ENCODE data around the gene CUBN.

CUBN gene

GRCh38 chr10:17006631-17007417 is 122.8 kb downstream of the CUBN start:
- no peak for DNase-seq

GRCh38 chr10:17005621-17006566 is 123.7 kb downstream of the CUBN start:
- DNase-seq = no peak

DNA sequence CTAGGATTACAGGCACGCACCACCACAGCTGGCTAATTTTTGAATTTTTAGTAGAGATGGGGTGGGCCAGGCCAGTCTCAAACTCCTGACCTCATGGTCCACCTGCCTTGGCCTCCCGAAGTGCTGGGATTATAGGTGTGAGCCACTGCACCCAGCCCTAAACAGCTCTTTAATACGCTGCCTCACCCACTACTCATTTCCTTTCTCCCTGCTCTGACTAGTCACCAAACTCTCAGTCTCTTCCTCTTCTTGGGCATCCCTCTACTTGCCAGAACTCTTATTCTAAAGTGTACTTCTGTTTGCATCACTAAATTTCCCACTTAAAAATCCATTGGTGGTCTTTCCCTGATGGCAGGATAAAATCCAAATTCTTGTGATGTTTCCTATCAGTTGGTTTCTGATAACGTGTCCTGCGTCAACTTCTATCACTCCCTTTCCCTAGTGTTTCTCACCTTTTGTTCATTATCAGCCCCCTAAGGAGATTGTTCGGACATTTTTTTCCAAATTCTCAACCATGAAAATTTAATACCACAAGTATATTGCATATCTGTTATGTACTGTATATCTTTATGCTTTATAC is 124.7 kb downstream of the CUBN start:
- DNase-seq = no peak

DNA sequence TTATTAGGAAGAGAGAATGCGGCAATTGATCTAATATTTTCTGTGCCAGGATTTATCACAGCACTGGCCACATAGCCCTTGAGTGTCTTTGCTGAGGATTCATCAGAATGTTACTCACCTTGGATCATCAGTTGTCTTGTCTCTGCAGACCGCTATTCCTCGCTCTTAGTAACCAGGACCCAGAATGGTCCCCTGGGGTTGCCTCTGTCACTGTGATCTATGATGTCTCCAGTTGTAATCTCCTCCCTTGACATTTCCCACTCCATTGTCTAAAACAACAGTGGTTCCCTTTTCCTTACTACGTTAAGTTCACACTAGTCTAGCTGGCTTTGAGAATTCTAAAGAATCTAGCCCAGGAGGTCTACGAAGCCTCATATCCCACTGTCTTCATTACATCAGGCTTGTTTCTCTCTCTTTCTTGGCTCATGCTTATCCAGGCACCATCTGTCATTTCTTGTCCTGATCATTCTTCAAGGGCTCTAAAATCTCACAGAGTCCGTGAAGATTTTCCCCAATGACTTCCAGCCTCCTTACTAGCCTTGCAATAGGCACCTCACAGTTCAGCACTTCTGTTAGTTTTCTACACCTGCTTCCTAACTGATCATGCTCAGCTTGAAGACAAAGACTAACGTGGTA is 125.8 kb downstream of the CUBN start:
- DNase-seq = no peak

DNA sequence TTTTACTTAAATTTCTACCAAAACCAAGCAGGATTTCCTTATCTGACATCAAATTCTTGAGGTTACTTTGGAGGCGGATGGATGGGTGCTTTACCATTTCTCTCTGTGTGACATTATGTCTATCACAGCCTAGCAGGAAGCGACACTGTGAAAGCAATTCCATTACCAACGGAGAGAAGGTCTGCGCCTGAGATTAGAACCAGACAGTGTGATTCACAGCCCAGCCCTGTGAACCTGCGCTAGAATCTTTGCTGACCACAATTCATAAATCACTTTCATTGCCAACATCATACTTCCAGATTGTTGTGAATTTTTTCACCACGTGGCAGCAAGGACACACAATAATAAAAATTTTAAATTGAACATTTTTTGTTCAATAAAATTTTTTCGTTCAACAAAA is 126.5 kb downstream of the CUBN start:
- DNase-seq = peak; percentile 31

DNA sequence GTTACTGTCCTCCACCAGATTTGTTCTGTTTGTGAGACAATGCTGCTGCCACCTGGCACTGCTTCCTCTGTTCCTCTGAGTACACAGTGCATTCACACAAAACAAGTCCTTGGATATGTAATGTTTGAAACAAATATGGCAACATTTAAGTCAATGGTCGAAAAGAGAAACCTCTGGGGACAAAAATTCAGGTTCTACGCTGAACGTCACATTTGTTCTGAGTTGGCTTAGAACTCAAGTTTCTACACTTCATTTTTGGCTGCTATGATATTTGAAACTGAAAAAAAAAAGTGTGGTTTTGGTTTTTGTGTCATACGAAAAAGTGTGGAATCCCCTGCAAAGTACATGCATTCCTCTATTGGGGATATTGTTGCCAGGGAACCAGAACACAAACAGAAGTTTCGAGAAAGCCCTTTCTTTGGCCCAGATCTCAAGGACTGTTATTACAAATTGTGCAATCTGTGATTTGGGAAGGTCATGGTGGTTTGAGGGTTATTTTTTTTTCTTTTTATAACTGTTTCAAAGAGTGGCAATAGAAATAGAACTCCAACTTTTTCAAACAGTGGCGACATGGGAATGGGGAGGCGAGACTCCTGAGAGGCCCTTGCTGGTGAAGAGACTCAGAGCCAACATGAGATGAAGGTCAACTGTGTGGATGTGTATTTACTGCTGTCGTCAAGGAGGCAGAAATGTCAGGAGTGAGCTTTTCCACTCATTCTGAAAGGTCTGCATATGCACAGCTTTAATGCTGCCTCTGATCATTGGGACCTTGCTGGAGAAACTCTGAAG is 127.5 kb downstream of the CUBN start:
- no peak for DNase-seq

- DNase-seq = no peak
Measured at GRCh38 chr10:17001297-17001744, 128.3 kb downstream of the CUBN start.

GRCh38 chr10:16999665-17000451 is 129.8 kb downstream of the CUBN start:
- DNase-seq = no peak

GRCh38 chr10:16996530-16996964 is 133.1 kb downstream of the CUBN start:
- DNase-seq = no peak

DNA sequence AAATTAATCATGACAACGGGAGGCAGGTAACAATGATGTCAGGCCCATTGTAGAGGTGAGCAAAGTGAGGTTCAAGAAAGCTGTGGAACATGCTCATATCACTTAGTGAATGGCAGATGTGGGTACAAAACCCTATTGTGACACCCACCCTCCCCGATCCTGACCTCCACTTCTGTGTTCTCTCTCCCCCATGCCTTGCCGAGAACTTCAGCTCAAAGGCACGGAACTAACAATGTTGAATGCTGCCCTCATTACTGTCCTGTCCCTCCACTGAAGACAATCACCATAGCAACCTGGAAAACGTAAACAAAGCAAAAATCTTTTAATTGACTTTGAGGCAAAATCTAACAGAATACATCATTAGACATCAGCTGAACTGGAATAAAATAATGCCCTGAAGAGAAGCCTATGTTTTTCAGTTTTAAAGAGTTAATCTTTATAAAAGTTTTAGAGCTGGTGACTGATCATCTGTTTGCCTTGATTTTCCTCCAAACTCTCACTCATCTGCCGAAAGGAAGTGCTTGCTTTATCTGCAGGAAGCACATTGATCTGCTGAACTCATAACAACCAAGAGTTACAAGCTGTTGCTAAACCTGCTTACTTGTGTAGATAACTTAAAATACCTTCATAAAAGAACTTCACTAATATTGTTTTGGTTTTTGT is 133.6 kb downstream of the CUBN start:
- DNase-seq = no peak

- DNase-seq = no peak
Measured at GRCh38 chr10:16993186-16993585, 136.4 kb downstream of the CUBN start.

DNA sequence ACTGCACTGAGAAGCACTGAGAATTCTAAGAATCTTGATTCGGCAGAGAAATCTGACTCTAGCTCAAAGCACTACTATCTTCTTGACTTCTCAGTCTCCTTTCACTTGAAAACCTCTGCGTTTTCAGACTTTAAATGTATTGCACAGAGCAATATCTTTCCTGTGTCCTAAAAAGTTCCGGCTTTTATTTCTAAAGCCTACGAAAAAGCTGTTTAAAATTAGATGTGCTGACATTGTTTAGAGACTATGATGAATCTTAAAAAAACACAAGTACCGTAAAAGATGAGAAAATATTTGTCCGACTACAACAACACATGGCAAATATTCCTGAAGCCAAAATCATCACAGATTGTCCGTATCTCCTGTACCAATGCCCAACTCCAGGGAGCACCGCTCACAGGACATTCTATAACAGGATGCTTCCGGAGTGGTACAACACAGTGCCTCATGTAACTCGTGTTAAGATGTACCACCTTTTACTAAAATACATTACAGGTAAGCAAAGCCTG is 136.9 kb downstream of the CUBN start:
- no peak for DNase-seq

- no peak for DNase-seq
Measured at GRCh38 chr10:16991011-16991410, 138.6 kb downstream of the CUBN start.

GRCh38 chr10:16989826-16990293 is 139.8 kb downstream of the CUBN start:
- no peak for DNase-seq

- no peak for DNase-seq
Measured at GRCh38 chr10:16988900-16989299, 140.7 kb downstream of the CUBN start.

GRCh38 chr10:16987976-16988610 is 141.5 kb downstream of the CUBN start:
- DNase-seq = no peak

DNA sequence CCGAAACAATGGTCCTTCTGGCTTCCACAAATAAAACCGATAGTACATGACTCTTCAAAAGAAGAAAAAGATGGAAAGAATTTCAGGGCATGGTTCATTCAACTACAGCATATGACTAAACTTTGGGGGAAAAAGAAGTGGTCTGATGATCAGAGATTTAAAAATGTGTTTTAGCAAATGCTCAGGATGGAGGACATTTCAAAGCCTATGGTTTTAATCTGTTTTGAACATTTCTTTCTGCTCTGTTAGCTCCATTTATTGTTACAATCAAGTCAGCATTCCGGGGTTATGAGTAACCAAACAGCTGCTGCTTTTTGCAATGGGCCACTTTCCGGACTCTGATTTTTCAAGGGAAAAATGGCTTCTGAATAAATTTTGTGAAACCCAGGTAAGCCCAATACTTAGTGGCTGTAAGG is 142.4 kb downstream of the CUBN start:
- no peak for DNase-seq

GRCh38 chr10:16986406-16987205 is 143.0 kb downstream of the CUBN start:
- DNase-seq = no peak

DNA sequence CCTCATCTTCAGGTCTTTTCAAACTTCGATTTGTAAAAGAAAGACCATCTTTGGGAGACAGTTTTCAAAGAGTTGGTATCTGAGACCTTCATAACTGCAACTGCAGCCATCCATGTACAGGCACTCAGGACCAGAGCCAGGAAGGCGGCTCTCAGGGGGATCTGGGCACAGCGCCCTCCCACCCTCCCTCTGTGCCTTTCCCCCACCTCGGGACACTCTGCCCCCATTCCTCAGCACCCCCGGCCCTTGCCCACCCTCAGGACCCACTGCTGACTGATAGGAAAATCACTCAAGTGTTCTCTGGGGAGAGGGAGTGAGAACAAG is 143.6 kb downstream of the CUBN start:
- DNase-seq = no peak

Data from stimulated activated CD4-positive, alpha-beta T cell treated with anti-CD3 and anti-CD28 coated beads, Interleukin-12 subunit alpha, Interleukin-12 subunit beta, amount 100 ng/mL, for 4 hours (primary cell).